Colonic mucosa (tissue), 4 donors: ENCODE measurements around the gene NTM. TPM values are rescaled to one million over a fixed set of nuclear protein-coding genes. Genes with fewer than 3 reads are reported as not detected.

Experiments used
- DNase-seq: peaks from one replicate; pipeline ENCODE4 v3.0.0-alpha.2; 2020
- H3K27ac ChIP-seq: fragments of 200-600 bp; one replicate; pipeline ENCODE4 v1.8.0; 2021
- H3K27me3 ChIP-seq: fragments of 200-600 bp; one replicate; pipeline ENCODE4 v1.8.0; 2021
- H3K36me3 ChIP-seq: fragments of 200-600 bp; one replicate; pipeline ENCODE4 v1.8.0; 2021
- H3K4me1 ChIP-seq: fragments of 200-600 bp; one replicate; pipeline ENCODE4 v1.8.0; 2021; ENCODE audit warnings: mild to moderate bottlenecking
- H3K4me3 ChIP-seq: fragments of 200-600 bp; one replicate; pipeline ENCODE4 v1.8.0; 2021
- H3K9ac ChIP-seq, 2 donors: one replicate each; pipeline ENCODE4 v1.7.0; 2013; ENCODE audit warnings: control low read depth in 2 of 2, low read depth in 2 of 2, low read length in 2 of 2
- H3K9me3 ChIP-seq: fragments of 200-600 bp; one replicate; pipeline ENCODE4 v1.8.0; 2021
- intact Hi-C: fragments of 100-400 bp; cut with DNase I; formaldehyde crosslinking; loops from one replicate; pipeline ENCODE4 v1.14.1; 2022
- total RNA-seq, 2 donors: library from RNA; stranded (reverse); fragmentation: NEBNext Ultra II Directional in 1 of 2; extraction: Animal tissue kit (Norgen Biotek cat#: 25700) in 1 of 2; gene quantifications; one replicate each; pipeline ENCODE4 v1.2.1, GENCODE V29; 2021
- TF ChIP-seq, protein P1 (sequence below): fragments of 200-600 bp; IDR thresholded peaks from one replicate; pipeline ENCODE4 v1.8.0; 2022; ENCODE audit warnings: antibody characterized with exemption, mild to moderate bottlenecking
- donor health status: healthy.
- donor health status: DM: no; HTN: no; CAD: no.
- donor health status: DM: no; HTN: no; CAD: no.

Gene NTM
- total RNA-seq, 2 donors from 2014 or later: 1.6 to 2.8 TPM

- Histone ChIP-seq H3K9ac (no peak overlapping the region), H3K4me3 (no peak overlapping the region), H3K4me1 (no peaks in the 10 kb centered on the region), H3K27ac (no peak overlapping the region), H3K9me3 (no peaks in the 10 kb centered on the region), H3K36me3 (no peaks in the 10 kb centered on the region), H3K27me3 (no peaks in the 10 kb centered on the region)
- no peak for DNase-seq
- TF ChIP-seq, protein P1, sequence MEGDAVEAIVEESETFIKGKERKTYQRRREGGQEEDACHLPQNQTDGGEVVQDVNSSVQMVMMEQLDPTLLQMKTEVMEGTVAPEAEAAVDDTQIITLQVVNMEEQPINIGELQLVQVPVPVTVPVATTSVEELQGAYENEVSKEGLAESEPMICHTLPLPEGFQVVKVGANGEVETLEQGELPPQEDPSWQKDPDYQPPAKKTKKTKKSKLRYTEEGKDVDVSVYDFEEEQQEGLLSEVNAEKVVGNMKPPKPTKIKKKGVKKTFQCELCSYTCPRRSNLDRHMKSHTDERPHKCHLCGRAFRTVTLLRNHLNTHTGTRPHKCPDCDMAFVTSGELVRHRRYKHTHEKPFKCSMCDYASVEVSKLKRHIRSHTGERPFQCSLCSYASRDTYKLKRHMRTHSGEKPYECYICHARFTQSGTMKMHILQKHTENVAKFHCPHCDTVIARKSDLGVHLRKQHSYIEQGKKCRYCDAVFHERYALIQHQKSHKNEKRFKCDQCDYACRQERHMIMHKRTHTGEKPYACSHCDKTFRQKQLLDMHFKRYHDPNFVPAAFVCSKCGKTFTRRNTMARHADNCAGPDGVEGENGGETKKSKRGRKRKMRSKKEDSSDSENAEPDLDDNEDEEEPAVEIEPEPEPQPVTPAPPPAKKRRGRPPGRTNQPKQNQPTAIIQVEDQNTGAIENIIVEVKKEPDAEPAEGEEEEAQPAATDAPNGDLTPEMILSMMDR: no peak
- intact Hi-C loops: no loop called here
Measured at GRCh38 chr11:132158091-132158490, 787.7 kb downstream of the NTM start.

DNA sequence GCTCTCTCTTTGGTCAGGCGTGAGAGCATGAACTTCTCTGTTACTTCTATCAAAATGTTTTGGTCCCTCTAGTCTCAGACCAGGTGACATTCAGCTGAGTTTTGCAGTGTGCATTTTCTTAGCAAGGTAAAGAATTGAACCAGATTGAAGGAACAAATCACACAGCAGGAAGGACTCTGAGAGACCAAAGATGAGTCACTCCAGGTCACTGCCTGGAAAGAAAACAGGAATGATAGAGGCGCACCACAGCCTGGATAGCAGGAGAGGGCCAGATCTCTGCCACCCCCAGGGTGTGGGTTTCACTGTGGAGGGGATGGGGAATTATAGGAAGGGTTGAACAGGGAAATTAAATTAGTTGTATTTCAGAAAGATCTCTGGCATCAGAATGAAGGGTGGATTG, 788.3 kb downstream of the NTM start:
- Histone ChIP-seq H3K9me3 (no peaks in the 10 kb centered on the region), H3K4me1 (no peaks in the 10 kb centered on the region), H3K9ac (no peak overlapping the region), H3K27me3 (no peaks in the 10 kb centered on the region), H3K36me3 (no peaks in the 10 kb centered on the region), H3K4me3 (no peak overlapping the region), H3K27ac (no peak overlapping the region)
- intact Hi-C loops: no loop called here
- DNase-seq: no peak
- TF ChIP-seq, protein P1: no peak

DNA sequence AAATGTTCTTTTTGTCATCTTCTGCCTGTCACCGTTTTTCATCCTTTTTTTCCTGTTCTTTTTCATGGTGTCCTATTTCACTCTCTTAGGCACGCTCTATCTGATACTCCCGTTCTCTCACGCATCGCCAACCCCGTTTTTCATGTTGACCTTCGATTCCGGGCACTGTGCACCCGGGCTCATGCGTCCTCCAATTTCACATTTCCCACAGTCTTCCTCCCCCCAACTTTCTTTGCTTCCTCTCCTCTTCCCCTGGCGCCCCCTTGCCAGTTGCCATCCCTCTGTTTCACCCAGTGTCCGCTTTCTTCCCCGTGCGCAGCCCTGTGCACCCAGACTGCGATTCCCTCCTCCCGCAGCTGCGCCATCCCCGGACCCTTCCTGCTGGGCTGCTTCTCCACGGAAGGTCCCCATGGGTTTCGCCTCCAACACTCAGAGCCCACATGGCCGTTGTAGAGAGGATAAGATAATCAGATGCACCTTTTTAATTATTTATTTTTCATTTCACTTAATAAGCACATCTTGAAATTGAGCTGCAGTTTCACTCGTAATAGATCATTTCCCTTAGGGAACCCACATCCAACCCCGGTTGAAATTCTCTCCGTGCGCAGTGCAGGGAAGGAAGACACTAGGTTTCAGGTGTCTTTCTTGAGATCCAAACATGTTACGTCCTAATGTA, 791.1 kb downstream of the NTM start:
- H3K27ac ChIP-seq: no peak overlapping the region
- no peaks in the 10 kb centered on the region for H3K9me3 ChIP-seq
- H3K4me1 ChIP-seq: no peaks in the 10 kb centered on the region
- no peak overlapping the region for H3K9ac ChIP-seq
- no peak for DNase-seq
- no peaks in the 10 kb centered on the region for H3K27me3 ChIP-seq
- intact Hi-C loops: no loop called here
- TF ChIP-seq, protein P1: no peak
- H3K36me3 ChIP-seq: no peaks in the 10 kb centered on the region
- no peak overlapping the region for H3K4me3 ChIP-seq

DNA sequence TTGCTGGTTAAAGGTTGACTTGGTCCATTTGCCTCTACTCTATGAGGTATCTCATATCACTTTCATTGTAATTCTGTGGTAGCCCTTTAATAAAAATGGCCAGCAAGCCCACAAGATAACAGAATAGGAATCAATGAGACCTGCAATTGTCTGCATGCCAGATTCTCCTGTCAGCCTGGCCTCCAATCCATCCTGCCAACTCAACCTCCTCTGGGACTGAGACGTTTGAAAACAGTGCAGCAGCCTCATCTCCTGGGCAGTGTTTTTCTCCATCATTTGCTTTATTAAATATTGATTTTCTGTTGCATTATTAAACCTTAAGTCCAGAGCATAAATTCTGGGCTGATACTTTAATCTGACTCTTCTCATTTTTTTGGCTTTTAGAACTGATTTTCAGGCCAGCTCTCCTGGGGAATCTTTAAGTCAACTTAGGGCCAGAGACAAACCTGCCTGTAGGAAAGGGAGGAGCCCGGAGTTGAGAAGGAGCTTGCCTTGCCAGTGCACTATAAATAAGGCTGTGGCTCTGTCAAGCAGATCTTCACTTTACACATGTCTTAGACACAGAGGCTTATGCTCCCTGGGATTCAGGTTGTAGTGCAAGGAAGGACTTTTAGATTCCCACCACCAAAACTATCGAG, 798.0 kb downstream of the NTM start:
- no peak overlapping the region for H3K4me3 ChIP-seq
- TF ChIP-seq, protein P1: no peak
- no peak for DNase-seq
- H3K9ac ChIP-seq: no peak overlapping the region
- H3K27ac ChIP-seq: no peak overlapping the region
- H3K9me3 ChIP-seq: no peaks in the 10 kb centered on the region
- H3K27me3 ChIP-seq: no peaks in the 10 kb centered on the region
- H3K4me1 ChIP-seq: no peaks in the 10 kb centered on the region
- H3K36me3 ChIP-seq: no peaks in the 10 kb centered on the region
- intact Hi-C loops: no loop called here

- H3K9me3 ChIP-seq: no peaks in the 10 kb centered on the region
- TF ChIP-seq, protein P1: no peak
- H3K36me3 ChIP-seq: no peaks in the 10 kb centered on the region
- H3K4me1 ChIP-seq: no peaks in the 10 kb centered on the region
- intact Hi-C loops: no loop called here
- H3K4me3 ChIP-seq: no peak overlapping the region
- no peak overlapping the region for H3K9ac ChIP-seq
- H3K27me3 ChIP-seq: no peaks in the 10 kb centered on the region
- no peak overlapping the region for H3K27ac ChIP-seq
- no peak for DNase-seq
Measured at GRCh38 chr11:132171031-132171430, 800.6 kb downstream of the NTM start.
